Medulla oblongata (tissue), 1 donor: ENCODE results near the gene UNC5CL.
A peak's percentile ranks its signal among the peaks of the same experiment; 100 is the strongest.
"Not testable (repeated sequence)": the region's sequence is repeated elsewhere in the genome, so short reads cannot be mapped to it uniquely, and the experiment has no call there.

ENCODE experiments used
- DNase-seq: peaks from one replicate; pipeline ENCODE4 v3.0.0-alpha.2; 2015; ENCODE audit errors: extremely low spot score

Gene UNC5CL

DNA sequence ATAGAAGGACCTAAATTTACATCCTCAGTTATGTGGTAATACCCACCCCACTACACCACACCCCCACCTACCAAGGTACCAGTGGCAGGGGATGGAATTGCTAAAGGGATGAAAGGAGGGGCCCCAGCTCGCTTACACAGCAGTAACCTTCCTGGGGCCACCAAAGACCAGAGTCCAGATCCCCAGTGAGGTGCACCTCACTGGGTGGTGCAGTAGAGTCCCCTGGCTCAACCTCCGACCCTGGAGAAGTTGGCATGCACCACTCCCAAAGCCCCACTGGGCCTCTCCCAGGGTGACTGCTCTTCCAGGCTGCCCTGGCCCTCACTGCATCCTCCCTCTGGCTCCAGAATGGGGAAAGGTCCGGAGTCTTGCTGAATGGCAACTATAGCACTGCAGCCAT, 816 bp downstream of the UNC5CL start:
- no peak for DNase-seq

DNA sequence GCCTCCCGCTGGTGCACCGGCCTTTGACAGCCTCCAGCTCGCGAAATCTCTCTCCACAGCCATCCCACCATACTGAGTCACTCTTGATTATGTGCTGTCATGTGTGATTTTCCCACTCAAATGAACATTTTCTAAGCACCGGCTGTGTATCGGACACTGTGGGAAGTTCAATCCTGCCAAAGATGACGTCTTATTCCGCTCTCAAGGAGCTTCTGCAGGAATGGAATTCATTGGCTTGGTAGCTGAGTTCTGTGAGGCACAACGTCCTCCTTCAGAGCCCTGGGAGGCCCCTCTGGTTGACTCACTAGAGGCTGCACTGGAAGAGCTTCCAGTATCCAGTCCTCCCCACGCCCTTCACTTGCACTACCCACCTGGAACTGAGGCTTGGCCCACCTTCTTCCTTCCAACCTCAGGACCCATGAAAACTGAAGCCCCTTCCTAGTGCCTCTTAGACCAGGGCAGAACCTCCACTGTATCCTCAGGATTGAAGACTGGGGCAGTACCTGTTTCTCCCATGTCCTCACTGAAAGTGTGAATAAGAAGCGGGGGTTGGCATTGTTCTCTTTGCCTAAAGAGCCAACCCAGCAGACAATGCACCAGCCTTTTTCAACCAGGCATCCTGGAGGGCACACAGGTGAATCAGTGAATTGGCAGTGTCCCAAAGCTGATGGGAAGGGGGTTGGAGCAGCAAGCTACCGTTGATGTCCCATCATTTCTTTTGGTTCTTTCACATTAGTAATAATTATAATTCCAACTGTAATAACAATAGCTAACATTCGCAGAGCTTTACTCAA, 1.7 kb downstream of the UNC5CL start:
- no peak for DNase-seq

DNA sequence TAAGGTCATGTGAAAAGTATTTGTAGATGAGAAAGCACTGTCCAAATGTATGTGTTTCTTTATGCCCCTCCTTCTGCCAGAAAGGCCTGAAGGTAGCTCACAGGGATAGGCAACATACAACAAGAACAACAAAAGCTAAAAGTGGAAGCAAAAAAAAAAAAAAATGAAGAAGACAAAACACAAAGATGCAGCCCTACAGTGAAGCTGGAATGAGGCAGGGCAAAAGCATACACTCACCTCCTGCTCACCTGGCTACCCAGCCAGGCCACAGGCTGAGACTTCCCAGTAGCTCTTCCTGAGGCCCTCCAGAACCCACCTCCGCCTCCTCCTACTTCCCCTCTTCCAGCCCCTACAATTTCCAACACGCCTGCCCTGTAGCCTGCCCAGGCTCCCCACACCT, 2.4 kb downstream of the UNC5CL start:
- DNase-seq = no peak

DNA sequence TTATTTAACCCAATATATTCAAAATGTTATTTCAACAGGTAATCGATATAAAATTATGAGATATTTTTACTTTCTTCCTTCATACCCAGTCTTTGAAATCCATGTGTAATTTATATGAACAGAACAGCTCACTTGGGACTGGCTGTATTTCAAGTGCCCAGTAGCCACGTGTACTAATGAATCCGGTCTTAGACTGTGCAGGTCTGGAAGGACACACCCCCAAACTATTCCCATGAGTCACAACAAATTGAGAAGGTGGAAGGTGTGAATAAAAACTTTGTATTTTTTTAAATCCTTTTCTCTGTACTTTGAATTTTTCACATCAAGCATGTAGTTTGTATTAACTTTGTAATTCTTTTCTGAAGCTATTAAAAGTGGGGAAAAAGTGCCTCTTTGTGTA, 2.8 kb downstream of the UNC5CL start:
- no peak for DNase-seq

- DNase-seq = no peak
Observed at GRCh38 chr6:41033776-41034175, 5.2 kb downstream of the UNC5CL start.

DNA sequence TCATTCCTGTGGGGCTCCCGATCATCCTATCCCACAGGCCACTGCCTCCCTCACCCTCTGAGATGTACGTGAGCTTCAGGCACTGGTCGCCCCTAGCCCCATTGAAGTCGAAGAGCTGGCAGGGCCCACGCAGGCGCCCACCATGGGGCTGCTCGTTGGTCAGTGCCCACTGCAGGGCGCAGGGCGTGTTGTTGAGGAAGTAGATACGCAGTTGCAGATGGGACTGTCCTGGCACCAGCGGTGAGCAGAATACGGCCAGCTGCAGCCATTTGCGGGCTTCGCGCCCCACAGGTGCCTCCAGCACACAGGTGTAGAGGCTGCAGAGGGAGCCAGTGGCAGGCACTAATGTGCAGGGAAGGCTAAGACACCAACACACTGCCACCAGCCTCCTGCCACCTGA, 6.2 kb downstream of the UNC5CL start:
- no peak for DNase-seq

DNA sequence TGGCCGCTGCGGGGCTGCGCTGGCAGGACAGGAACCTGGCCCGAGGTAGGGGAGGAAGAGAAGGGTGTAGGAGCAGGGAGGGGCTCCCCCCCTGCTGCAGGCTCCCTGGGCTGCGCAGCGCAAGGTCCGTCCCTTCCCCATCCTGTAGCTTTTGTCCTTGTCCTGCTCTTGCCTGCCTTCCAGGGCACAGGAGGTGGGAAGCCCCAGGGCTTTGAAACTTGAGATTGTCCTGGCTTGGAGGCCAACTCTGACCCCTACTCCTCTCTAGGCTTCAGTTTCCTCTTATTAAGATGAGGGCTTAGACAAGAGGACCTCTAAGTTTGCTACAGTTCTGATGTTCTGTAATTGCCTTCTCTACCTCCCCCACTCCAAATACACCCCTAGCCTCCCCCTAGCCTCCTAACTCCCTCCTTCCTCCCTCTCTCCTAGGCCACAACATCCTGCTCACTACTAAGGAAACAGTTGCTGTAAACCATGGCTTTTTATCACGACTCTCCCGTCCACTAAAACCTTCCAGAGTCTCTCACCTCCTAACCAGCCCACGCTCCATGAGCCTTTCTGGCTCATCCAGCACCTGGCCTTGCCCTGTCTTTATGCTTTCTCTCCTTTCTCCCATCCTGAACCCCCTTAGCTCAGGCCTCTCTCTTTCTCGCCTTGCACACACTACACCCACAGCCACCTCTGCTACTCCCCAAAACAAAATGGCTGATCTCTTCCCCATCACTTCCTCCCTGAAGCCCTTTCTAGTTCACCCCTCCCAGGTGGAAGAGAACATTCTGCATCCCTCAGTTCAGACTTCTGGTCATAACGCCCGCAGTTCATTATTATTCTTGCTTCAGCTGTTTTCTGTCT, 10.2 kb downstream of the UNC5CL start:
- DNase-seq = no peak

DNA sequence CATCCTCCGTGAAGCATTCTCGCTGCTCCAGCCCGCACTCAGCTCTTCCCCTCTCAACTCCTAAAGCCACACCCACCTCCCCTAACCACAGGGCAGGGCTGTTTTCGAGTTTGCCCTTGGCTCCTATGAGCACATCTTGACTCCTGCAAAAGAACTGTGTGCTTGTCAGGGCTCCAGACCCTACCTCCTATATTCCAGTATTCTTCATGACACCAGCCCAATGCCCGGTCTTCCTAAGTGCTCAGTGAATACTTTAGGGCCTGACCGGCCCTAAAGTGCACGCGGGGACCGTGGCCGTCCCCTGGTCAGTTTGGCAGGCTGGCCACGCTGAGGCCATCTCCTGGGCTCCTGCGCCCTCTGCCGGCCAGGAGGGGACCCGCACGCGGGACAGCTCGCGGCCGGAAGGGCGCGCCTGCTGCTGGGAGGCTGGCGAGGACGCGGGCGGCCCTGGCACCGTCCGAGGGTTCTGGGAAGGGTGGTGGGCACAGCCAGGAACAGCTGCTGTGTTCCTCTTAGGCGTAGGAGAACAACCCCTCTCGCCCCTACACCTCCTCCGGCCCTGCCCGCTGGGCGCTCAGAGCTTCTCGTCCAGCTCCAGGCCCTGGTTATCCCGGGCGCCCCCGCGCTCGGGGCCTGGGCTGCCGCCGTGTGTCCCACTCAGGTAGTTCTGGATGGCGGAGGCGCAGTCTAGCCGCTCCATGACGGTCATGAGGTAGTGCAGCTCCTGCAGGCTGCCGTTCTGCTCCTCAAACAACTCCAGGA, 11.0 kb downstream of the UNC5CL start:
- peak; percentile 77 for DNase-seq

DNA sequence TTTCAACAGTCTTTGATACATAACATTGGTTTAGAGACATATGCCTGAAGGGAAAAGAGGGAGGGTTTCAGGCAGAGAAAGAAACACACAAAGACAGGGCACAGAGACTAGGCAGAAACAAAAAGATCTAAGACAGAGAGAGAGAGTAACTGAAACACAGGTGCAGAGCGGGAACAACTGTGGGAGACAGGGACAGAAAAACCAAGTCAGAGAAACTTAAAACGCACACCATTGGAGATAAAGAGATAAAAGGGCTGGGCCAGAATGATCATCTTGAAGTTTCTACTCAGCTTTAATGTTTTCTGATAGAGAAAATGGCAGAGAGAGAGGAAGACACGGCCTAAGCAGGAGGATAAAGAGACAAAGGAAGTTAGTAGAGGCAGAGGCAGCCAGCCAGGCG, 11.8 kb downstream of the UNC5CL start:
- DNase-seq = no peak

DNA sequence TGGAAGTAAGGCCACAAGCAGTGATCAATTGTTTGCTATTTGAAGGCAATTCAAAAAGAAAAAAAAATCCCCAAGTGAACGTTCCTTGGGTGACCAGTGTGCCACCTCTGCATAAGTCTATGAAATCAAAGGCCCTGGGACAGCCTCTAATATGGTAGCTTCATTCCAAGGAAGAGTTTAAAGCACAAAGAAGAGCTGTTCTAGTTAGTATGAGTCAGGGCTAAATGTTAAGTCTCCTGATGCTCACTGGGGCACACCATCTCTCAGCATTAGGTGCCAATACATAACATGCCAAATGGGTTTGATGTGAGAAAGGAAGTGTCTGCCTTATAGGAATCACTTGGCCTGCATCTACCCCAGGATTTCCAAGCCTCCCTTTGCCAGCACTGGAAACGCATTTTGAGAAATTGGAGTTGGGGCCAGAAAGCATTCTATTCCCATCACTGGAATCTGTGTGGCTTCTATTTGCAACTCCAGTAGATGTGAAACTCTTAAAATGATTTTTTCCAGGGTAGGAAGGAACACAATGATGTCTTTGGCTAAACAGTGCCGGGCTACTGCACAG, 13.0 kb downstream of the UNC5CL start:
- DNase-seq = no peak

- no peak for DNase-seq
Observed at GRCh38 chr6:41023114-41023513, 15.9 kb downstream of the UNC5CL start.

DNA sequence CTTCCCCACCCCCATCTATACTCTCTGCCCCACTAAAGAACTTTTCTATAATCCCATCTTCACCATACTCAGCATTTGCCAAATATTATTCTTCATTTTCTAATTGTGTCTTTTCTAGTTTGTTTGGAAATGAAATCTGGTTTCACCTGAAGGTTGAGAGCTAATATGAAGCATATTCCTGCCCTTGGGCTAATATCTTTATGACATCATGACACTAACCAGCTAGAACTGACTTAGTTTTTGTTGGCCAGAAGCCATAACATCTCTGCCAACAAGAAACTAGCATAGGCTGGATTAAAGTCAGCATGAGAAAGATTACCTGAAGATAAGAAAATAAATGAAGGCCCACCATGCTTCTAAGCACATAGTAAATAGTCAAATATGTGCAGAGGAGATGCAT, 16.7 kb downstream of the UNC5CL start:
- no peak for DNase-seq

GRCh38 chr6:41021832-41022231, 17.2 kb downstream of the UNC5CL start:
- DNase-seq = peak; percentile 9

DNA sequence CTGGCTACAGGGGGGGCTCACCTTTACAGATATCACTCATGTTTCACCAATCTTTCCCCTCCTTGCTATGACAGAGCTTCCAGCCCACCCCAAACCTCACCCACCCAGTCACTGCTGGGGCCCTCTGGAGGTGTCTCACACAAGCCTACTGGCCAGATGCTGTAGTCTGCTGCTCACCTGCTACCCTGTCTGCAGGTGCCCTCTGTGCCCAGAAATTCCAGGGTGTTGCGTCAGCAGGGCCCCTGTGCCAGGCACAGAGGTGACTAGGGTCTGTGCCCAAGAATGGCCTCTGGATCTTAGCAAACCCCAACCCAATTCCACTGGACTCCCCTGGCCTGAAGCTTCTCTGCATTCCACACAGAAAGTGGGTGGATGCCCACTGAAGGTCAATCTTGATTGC, 21.4 kb downstream of the UNC5CL start:
- no peak for DNase-seq

GRCh38 chr6:41015860-41016259, 23.2 kb downstream of the UNC5CL start:
- DNase-seq = not testable (repeated sequence)

GRCh38 chr6:41014780-41015179, 24.2 kb downstream of the UNC5CL start:
- no peak for DNase-seq

DNA sequence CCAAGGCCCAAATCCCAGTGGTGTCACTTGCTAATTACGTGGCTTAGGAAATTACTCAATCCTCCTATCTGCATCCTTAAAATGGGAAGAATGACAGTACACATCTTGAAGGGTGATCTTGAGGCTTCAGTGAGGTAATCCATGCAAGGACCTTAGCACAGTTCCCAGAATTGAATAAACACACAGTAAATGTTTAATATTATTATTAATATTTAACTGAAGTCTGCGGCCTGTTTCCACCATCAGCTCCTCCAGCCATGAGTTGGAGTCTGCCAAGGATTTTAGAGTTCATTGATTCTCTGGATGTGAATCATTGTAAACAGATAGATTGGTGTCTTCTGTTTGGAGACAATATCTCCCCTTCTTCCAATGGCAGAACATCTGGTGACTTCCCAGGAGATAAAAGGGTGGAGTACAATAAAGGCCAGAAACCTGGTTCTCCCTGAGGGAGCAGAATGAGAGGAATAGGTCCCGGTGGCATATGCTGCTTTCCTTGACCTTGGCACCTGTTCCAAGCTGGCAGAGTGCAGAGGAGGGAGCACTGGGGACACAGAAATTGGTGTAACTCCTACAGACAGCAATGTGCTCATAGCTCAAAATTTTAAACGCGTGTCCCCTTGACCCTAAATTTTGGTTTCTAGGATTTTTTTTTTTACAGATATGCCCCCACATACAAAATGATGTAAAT, 25.4 kb downstream of the UNC5CL start:
- no peak for DNase-seq

- DNase-seq = no peak
Observed at GRCh38 chr6:41011673-41012072, 27.3 kb downstream of the UNC5CL start.

- no peak for DNase-seq
Observed at GRCh38 chr6:41009669-41010068, 29.4 kb downstream of the UNC5CL start.

GRCh38 chr6:41008011-41008410, 31.0 kb downstream of the UNC5CL start:
- no peak for DNase-seq

- not testable (repeated sequence) for DNase-seq
Observed at GRCh38 chr6:41006980-41007379, 32.0 kb downstream of the UNC5CL start.
